Stimulated activated effector memory CD8-positive, alpha-beta T cell treated with anti-CD3 and anti-CD28 coated beads, Interleukin-12 subunit alpha, Interleukin-12 subunit beta, amount 100 ng/mL, for 72 hours (primary cell): ENCODE measurements around the gene FTO.
A peak's percentile ranks its signal among the peaks of the same experiment; 100 is the strongest.
"Not testable (repeated sequence)": the region's sequence is repeated elsewhere in the genome, so short reads cannot be mapped to it uniquely, and the experiment has no call there.

ENCODE experiments used
- ATAC-seq: fragments of 150-1000 bp; cut with Tn5 transposase; 2 replicates; pipeline ENCODE4 v1.10.0; 2021
- DNase-seq, 2 donors: peaks; one replicate each; pipeline ENCODE4 v3.0.0; 2021 to 2022; ENCODE audit warnings: low spot score in 2 of 2
- H3K27ac Mint-ChIP-seq: one replicate; pipeline ENCODE4 v1.8.0; 2022; ENCODE audit warnings: mild to moderate bottlenecking, mixed read lengths
- H3K36me3 Mint-ChIP-seq: one replicate; pipeline ENCODE4 v1.8.0; 2022; ENCODE audit warnings: mild to moderate bottlenecking, mixed read lengths
- H3K4me1 Mint-ChIP-seq: one replicate; pipeline ENCODE4 v1.8.0; 2022; ENCODE audit warnings: mixed read lengths
- H3K4me3 Mint-ChIP-seq: one replicate; pipeline ENCODE4 v1.8.0; 2022; ENCODE audit warnings: mild to moderate bottlenecking, mixed read lengths
- H3K9me3 Mint-ChIP-seq: one replicate; pipeline ENCODE4 v1.8.0; 2022; ENCODE audit warnings: mixed read lengths

The FTO gene

DNA sequence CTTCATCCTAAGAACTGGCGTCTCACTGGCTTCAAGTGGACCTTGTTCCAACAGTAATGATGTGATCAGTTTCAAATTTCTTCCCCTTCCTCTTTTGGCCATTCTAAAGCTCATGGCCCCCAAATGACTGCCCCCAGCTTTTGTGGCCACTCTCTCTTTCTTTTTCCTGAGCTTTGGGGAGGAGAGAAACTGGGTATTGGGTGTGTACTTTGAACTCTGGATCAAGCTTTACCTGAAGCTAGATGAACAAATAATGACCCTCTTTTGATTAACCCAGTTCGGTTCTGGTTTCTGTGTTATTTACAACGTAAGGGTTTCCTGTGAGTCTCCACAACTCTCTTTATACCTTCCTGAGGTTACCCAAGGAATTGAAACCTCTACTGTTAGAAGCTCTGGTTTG is 132.7 kb downstream of the FTO start:
- no peak for DNase-seq
- Mint-ChIP-seq H3K9me3 (no peaks in the 10 kb centered on the region), H3K36me3 (no peaks in the 10 kb centered on the region), H3K4me1 (peaks cover 3% of the 10 kb centered on the region), H3K4me3 (no peak overlapping the region), H3K27ac (no peak overlapping the region)
- ATAC-seq, result no peak

DNA sequence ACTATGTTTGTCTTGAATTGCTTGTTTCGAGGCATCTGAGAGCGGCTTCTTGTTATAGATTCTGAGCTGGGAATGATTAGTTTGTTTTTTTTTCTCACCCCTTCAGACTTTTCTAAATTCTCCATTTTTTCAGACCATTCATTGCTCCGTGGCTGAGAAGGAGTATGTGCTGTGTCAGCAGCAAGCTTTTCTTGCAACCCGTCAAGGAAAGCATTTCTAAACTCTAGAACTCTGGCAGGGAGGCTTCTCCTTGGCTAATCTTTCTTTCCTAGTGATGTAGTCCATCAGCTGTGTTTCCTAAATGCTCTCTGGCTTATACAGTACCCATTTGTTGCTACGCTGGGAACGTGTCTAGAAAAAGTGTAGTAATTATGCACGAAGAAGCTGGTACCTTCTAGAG is 133.5 kb downstream of the FTO start:
- DNase-seq (no peak), ATAC-seq (no peak)
- Mint-ChIP-seq H3K27ac (no peak overlapping the region), H3K4me3 (no peak overlapping the region), H3K9me3 (no peaks in the 10 kb centered on the region), H3K4me1 (no peaks in the 10 kb centered on the region), H3K36me3 (no peaks in the 10 kb centered on the region)

- Mint-ChIP-seq H3K4me3 (no peak overlapping the region), H3K36me3 (no peaks in the 10 kb centered on the region), H3K27ac (no peak overlapping the region), H3K9me3 (no peaks in the 10 kb centered on the region), H3K4me1 (no peaks in the 10 kb centered on the region)
- DNase-seq (no peak), ATAC-seq (no peak)
Observed at GRCh38 chr16:53839150-53839549, 135.2 kb downstream of the FTO start.

DNA sequence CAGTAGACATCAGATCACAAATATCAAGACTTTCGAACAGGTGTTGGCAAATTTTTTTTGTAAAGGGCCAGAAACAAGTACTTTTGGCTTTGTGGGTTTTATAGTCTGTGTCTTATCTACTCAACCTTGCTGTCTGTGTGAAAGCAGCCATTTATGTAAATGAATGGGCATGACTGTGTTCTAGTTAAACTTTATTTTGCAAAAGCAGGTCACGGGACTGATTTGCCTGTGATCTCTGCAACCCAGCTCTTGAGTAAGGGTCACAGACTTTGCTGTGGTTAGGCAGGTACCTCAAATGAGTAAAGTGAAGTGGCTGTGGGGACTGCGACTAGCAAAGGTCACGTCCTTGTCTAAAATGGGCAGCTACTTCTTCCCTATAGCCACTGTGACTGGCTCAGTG is 136.5 kb downstream of the FTO start:
- Mint-ChIP-seq H3K4me3 (no peak overlapping the region), H3K9me3 (no peaks in the 10 kb centered on the region), H3K36me3 (peaks cover 11% of the 10 kb centered on the region), H3K4me1 (no peaks in the 10 kb centered on the region), H3K27ac (no peak overlapping the region)
- DNase-seq, result no peak
- no peak for ATAC-seq

DNA sequence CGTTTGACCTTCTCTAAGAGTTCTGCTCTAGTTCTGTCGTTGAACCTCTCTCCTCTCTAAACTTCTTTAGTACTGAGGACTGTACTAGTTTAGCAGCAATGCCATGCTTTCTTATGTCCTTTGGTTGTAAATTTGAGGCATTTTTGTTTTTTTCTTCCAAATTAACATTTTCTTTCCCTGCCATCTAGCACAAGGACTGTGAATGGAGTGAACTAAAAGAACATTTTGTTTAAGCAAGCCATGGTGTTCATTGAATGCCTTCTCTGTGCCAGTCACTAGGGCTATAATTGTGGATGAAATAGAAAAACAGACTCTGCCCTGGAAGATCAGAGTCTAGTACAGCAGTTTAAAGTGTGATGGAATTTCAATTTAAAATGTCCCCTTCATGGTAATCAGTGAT is 137.9 kb downstream of the FTO start:
- no peak overlapping the region for H3K4me3 Mint-ChIP-seq
- no peak for ATAC-seq
- no peaks in the 10 kb centered on the region for H3K9me3 Mint-ChIP-seq
- H3K27ac Mint-ChIP-seq, result no peak overlapping the region
- no peaks in the 10 kb centered on the region for H3K4me1 Mint-ChIP-seq
- peaks cover 11% of the 10 kb centered on the region for H3K36me3 Mint-ChIP-seq
- DNase-seq, result no peak

GRCh38 chr16:53843084-53843483 is 139.1 kb downstream of the FTO start:
- Mint-ChIP-seq H3K36me3 (peaks cover 11% of the 10 kb centered on the region), H3K4me3 (no peak overlapping the region), H3K27ac (no peak overlapping the region), H3K4me1 (no peaks in the 10 kb centered on the region), H3K9me3 (no peaks in the 10 kb centered on the region)
- ATAC-seq, result peak; percentile 64
- no peak for DNase-seq

GRCh38 chr16:53844804-53845203 is 140.8 kb downstream of the FTO start:
- Mint-ChIP-seq H3K9me3 (no peaks in the 10 kb centered on the region), H3K4me3 (no peak overlapping the region), H3K36me3 (peaks cover 11% of the 10 kb centered on the region), H3K27ac (no peak overlapping the region), H3K4me1 (no peaks in the 10 kb centered on the region)
- no peak for DNase-seq
- no peak for ATAC-seq

DNA sequence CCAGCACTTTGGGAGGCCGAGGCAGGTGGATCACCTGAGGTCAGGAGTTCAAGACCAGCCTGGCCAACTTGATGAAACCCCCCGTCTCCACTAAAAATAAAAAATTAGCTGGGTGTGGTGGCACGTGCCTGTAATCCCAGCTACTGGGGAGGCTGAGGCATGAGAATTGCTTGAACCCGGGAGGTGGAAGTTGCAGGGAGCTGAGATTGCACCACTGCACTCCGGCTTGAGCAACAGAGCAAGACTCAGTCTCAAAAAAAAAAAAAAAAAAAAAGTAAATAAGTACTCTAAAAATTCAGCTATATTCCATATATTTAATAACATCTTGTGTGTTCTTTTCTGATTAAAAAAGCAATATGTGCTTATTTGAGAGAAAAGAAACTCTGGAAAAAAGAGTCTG is 142.6 kb downstream of the FTO start:
- H3K4me1 Mint-ChIP-seq, DNase-seq, H3K9me3 Mint-ChIP-seq, H3K27ac Mint-ChIP-seq, ATAC-seq, H3K4me3 Mint-ChIP-seq: not testable (repeated sequence)
- peaks cover 16% of the 10 kb centered on the region for H3K36me3 Mint-ChIP-seq

DNA sequence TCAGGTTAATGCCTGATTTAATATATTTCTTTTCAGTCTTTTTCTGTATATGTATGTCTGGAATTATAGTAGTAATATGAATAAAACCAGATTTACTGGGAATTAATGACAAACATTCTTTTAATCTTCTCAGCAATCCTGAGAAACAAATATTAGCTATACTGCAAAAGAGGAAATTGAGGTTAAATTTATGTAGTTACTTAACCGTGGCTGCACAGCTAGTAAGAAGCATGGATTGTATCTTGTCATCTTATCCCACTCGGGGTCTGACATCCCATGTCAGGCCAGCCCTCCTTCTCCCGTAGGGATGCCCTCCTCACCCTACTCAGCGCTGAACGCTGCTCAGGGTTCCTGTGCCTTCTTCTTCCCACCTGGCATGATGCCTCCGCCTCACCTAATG is 143.0 kb downstream of the FTO start:
- ATAC-seq, result no peak
- Mint-ChIP-seq H3K36me3 (peaks cover 16% of the 10 kb centered on the region), H3K4me1 (no peaks in the 10 kb centered on the region), H3K27ac (no peak overlapping the region), H3K9me3 (no peaks in the 10 kb centered on the region), H3K4me3 (no peak overlapping the region)
- DNase-seq, result no peak

GRCh38 chr16:53848277-53848942 is 144.5 kb downstream of the FTO start:
- Mint-ChIP-seq H3K36me3 (peaks cover 16% of the 10 kb centered on the region), H3K9me3 (no peaks in the 10 kb centered on the region), H3K4me3 (no peak overlapping the region), H3K4me1 (no peaks in the 10 kb centered on the region), H3K27ac (no peak overlapping the region)
- DNase-seq (no peak), ATAC-seq (no peak)

DNA sequence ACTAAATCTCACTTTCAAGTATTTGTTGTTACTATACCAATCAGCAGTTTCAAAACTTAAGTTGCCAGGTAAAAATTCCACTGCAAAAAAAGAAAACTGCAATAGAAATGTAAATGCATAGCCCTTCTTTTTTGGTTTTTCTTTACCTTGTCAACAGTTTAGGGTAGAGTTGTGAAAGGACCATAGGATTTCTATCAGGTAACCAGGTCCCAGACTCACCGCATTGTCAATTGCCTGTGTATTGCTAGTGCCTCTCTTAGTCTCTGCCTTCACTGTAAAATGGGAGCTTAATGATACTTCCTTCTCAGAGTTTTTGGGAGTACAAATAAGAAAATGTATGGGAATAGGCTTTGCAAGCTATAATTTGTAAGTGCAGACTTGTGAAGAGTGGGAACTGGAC is 145.0 kb downstream of the FTO start:
- Mint-ChIP-seq H3K27ac (no peak overlapping the region), H3K4me3 (no peak overlapping the region), H3K4me1 (no peaks in the 10 kb centered on the region), H3K36me3 (peaks cover 16% of the 10 kb centered on the region), H3K9me3 (no peaks in the 10 kb centered on the region)
- ATAC-seq (no peak), DNase-seq (no peak)

- H3K4me1 Mint-ChIP-seq, result no peaks in the 10 kb centered on the region
- DNase-seq (no peak), ATAC-seq (no peak)
- H3K4me3 Mint-ChIP-seq, result no peak overlapping the region
- H3K9me3 Mint-ChIP-seq, result peaks cover 3% of the 10 kb centered on the region
- no peak overlapping the region for H3K27ac Mint-ChIP-seq
- peaks cover 14% of the 10 kb centered on the region for H3K36me3 Mint-ChIP-seq
Observed at GRCh38 chr16:53849585-53849984, 145.6 kb downstream of the FTO start.

GRCh38 chr16:53849994-53850393 is 146.0 kb downstream of the FTO start:
- H3K27ac Mint-ChIP-seq, result no peak overlapping the region
- H3K4me1 Mint-ChIP-seq, result no peaks in the 10 kb centered on the region
- no peak for DNase-seq
- no peak overlapping the region for H3K4me3 Mint-ChIP-seq
- peaks cover 4% of the 10 kb centered on the region for H3K9me3 Mint-ChIP-seq
- no peak for ATAC-seq
- H3K36me3 Mint-ChIP-seq, result peaks cover 10% of the 10 kb centered on the region

- no peak overlapping the region for H3K27ac Mint-ChIP-seq
- H3K4me3 Mint-ChIP-seq, result no peak overlapping the region
- no peak for ATAC-seq
- H3K9me3 Mint-ChIP-seq, result peaks cover 4% of the 10 kb centered on the region
- DNase-seq, result no peak
- no peaks in the 10 kb centered on the region for H3K4me1 Mint-ChIP-seq
- peaks cover 5% of the 10 kb centered on the region for H3K36me3 Mint-ChIP-seq
Observed at GRCh38 chr16:53852678-53853077, 148.7 kb downstream of the FTO start.

- peaks cover 4% of the 10 kb centered on the region for H3K9me3 Mint-ChIP-seq
Observed at GRCh38 chr16:53855056-53855455, 151.1 kb downstream of the FTO start.

DNA sequence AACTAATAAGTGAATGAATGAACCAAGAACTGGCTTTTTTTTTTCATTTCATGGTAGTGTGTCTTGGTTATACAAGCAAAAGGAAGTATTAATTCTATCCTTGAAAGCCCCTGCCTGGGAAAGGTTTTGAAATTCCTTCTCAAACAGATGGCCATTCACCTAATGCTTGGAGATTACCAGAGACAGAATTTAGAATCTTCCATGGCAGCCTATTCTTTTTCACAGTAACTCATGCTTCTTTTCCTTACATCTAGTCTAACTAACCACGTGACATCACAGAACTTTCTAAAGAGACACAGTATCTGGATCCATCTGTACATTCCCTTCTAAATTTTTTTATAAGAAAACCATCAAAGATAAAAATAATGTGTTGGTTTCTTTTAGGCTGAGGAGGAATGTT is 151.6 kb downstream of the FTO start:
- Mint-ChIP-seq H3K4me1 (no peaks in the 10 kb centered on the region), H3K36me3 (peaks cover 5% of the 10 kb centered on the region), H3K27ac (no peak overlapping the region), H3K9me3 (peaks cover 4% of the 10 kb centered on the region), H3K4me3 (no peak overlapping the region)
- ATAC-seq, result no peak
- no peak for DNase-seq

More at GRCh38 chr16:53855056-53855455, 151.1 kb downstream of the FTO start:
- ATAC-seq (no peak), DNase-seq (no peak)
- no peak overlapping the region for H3K4me3 Mint-ChIP-seq
- H3K4me1 Mint-ChIP-seq, result no peaks in the 10 kb centered on the region
- H3K27ac Mint-ChIP-seq, result no peak overlapping the region
- H3K36me3 Mint-ChIP-seq, result peaks cover 5% of the 10 kb centered on the region
